HG03103 (cell line): ENCODE results near the gene FANK1.
A peak's percentile ranks its signal among the peaks of the same experiment; 100 is the strongest.
"Not testable (repeated sequence)": the region's sequence is repeated elsewhere in the genome, so short reads cannot be mapped to it uniquely, and the experiment has no call there.

Experiments used
- ATAC-seq: cut with Tn5 transposase; IDR thresholded peaks from one replicate; pipeline ENCODE4 v1.9.1; 2021; ENCODE audit warnings: low read depth; ENCODE audit not compliant: unreplicated experiment

The FANK1 gene

GRCh38 chr10:125886914-125887512 lies 9.4 kb upstream of the FANK1 start:
- ATAC-seq, result no peak

DNA sequence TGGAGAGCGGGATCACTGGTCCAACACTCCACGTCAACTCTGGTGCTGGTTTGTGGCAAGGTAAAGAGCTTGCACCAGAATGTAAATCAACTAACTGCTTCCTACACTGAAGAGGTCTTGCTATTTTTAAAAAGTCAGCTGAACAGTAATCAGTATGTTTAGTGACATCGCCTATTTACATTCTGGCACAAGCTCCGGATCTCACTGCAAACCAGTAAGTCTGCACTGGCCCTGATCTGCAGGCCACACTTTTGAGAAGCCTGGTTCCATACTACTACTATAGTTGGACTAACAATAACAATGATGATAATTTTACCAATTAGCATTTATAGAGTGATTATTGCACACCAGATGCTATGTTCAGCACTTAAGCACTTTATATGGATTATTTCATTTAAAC lies 6.9 kb upstream of the FANK1 start:
- ATAC-seq, result not testable (repeated sequence)

DNA sequence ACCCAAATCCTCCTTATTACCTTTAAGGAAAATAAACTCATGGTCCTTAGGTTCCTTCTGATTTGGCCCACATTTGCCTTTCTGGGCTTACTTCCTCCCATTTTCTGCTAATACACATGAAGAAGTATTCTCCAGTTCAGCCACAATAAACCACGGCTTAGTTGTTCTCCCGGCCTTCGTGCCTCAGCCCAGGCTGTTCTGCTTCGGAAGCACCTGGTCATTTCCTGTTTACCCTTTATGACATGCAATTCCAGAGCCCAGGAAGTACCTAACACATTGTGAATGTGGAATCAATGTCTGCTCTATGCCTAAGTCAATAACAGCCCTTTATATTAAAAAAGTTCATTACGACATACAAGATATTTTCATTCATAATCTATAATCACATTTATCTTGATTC lies 4.0 kb upstream of the FANK1 start:
- not testable (repeated sequence) for ATAC-seq

GRCh38 chr10:125894176-125894575 lies 2.2 kb upstream of the FANK1 start:
- not testable (repeated sequence) for ATAC-seq

DNA sequence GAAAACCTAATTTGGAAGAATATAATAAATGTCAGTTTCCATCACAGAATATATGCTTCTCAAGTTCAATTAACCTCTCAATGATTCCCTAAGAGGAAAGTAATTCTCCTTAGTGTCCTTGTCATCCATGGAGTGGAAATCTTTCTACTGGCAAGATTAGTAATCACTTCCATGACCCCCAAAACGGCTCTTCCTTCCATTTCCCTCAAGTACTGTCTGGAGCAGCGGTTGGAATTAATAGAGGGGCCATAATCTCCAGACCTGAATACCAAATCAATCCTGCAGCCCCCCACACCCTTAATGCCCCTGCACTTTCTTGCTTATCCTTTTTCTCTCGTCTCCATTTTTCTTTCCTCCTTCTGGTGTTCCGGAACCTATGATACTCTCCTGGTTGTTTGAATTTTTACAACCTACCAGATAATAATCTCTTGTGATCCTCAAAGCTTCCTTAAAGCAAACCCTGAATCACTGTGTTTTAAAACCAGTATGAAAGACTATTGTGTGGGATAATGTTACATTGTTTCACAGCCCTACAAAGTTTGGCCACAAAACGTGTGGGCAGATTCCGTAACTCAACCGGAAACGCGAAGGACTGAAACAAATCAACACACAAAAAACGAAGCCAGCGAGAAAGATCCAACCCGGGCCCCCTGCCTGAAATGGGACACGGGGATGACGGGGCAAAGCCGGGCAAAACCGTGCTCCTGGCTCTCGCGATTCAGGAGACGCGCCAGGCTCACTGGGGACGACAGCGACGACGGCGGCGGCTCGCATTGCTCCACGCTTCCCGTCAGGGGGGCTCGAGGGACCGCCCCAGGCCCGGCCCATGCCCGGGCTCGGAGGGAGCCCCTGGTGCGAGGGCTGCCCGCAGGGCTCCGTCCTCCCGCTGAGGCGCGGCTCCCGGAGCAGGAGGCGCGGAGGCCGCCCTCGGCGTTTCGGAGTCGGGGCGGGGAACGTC lies 955 bp upstream of the FANK1 start:
- peak; percentile 42 for ATAC-seq

- not testable (repeated sequence) for ATAC-seq
Observed at GRCh38 chr10:125897317-125897716, 953 bp downstream of the FANK1 start.

- not testable (repeated sequence) for ATAC-seq
Observed at GRCh38 chr10:125900963-125901362, 4.6 kb downstream of the FANK1 start.

- not testable (repeated sequence) for ATAC-seq
Observed at GRCh38 chr10:125903135-125903640, 6.8 kb downstream of the FANK1 start.

GRCh38 chr10:125905069-125905994 lies 9.0 kb downstream of the FANK1 start:
- ATAC-seq, result not testable (repeated sequence)

GRCh38 chr10:125907598-125907997 lies 11.2 kb downstream of the FANK1 start:
- not testable (repeated sequence) for ATAC-seq

- ATAC-seq, result not testable (repeated sequence)
Observed at GRCh38 chr10:125908813-125909212, 12.4 kb downstream of the FANK1 start.

DNA sequence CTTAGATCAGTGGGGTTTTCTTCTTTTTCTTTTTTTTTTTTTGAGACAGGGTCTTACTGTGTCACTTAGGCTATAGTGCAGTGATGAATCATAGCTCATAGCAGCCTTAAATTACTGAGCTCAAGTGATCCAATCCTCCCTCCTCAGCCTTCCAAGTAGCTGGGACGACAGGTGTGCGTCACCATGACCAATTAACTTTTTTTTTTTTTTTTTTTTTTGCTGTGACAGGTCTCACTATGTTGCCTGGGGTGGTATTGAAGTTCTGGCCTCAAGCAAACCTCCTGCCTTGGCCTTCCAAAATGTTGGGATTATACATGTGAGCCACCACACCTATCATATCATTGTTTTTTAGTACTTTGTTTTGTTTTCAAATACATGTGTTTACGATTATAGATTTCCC lies 13.1 kb downstream of the FANK1 start:
- ATAC-seq, result not testable (repeated sequence)

DNA sequence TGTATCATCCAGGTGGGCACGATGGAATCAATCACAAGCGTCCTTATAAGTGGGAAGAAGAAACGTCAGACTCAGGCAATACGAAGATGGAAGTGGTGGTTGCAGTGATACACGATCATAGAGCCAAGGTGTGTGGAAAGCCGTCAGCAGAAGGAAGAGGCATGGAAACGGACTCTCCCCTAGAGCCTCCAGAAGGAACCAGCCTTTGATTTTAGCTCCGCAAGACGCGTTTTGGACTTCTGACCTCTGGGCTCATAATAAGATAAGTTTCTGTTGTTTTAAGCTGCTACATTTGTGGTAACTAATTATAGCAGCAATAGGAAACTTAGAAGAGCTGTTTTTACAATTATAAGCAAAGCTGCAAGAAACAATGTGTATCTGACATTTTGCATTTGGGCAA lies 14.8 kb downstream of the FANK1 start:
- no peak for ATAC-seq

- no peak for ATAC-seq
Observed at GRCh38 chr10:125911990-125912389, 15.6 kb downstream of the FANK1 start.

DNA sequence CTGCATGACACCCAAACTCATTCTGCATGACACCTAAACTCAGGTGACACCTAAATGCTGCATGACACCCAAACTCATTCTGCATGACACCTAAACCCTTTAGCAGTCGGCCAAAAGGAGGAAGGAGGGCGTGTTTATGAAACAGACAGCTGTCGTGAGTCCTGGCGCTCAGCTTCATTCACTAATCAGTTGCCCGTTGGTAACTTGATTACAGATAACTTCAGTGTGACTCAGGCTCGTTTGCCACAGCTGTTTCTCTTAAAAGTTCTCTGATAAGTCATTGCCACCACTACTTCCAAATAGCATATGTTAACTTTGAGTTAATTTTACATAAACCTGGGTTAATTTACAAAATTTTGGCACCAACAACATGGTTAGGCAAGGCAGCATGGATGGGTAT lies 16.9 kb downstream of the FANK1 start:
- ATAC-seq, result not testable (repeated sequence)

GRCh38 chr10:125916977-125917376 lies 20.6 kb downstream of the FANK1 start:
- ATAC-seq, result no peak

DNA sequence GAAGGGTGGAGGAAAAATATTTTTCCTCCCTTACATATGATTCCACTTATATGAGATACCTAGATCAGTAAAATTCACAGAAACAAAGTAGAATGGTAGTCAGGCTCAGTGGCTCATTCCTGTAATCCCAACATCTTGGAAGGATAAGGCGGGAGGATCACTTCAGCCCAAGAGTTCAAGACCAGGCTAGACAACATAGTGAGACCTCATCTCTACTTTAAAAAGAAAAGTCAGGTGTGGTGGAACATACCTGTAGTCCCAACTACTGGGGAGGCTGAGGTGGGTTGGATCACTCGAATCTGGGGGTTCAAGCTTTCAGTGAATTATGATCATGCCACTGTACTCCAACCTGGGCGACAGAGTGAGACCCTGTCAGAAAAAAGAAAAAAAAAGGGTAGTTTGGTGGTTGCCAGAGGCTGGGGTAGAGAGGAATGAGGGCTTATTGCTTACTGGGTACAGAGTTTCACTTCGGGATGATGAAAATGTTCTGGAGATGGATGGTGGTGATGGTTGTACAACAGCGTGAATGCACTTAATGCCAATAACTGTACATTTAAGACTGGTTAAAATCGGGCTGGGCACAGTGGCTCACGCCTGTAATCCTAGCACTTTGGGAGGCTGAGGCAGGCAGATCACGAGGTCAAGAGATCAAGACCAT lies 21.5 kb downstream of the FANK1 start:
- not testable (repeated sequence) for ATAC-seq

DNA sequence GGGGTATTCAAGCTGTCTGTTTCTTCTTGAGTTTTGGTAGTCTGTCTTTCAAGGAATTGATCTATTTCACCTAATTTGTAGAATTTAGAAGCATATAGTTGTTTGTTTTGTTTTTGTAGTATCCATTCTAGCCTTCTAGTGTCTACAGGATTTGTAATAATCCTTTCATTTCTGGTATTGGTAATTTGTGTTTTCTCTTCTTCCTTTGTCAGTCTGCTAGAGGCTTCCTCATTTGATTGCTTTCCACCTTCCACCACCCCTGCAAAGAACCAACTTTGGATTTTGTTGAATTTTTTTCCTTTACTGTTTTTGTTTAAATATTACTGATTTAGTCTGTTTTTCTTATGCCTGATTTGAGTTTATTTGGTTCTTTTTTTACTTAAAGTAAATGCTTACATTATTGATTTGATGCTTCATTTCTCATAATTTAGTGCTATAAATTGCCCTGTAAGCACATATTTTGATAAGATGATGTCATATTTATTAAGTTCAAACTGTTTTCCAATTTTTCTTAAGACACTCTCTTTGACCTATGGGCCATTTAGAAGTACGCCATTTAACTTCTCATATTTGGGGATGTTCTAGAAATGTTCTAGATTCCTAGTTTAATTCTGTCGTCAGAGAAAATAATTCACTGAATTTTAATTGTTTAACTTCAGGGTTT lies 25.4 kb downstream of the FANK1 start:
- ATAC-seq, result not testable (repeated sequence)

DNA sequence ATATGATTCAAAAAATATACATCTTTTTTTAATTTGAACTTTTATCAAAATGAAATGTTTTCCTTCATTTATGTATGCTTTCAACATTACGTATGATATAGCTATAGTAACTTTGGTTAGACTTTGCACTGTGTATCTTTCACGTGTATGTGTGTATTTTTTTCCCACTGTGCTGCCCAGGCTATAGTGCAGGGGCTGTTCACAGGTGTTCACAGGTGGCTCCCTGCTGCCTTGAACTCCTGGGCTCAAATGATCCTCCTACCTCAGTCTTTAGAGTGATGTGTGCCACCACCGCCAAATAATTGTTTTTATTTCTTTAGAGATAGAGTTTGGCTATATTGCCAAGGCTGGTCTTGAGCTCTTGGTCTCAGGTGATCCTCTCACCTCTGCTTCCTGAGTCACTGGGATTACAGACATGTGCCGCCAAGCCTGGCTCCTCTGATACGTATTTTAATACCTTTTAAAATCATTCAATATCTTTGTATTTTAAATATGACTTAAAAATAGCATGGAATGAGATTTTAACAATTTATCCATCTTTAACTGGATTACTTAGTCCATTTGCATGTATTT lies 29.0 kb downstream of the FANK1 start:
- no peak for ATAC-seq
